A673 (cell line): ENCODE results near the gene PRKAR2A. TPM values are rescaled to one million over a fixed set of nuclear protein-coding genes. Genes with fewer than 3 reads are reported as not detected.
"Not testable (repeated sequence)": the region's sequence is repeated elsewhere in the genome, so short reads cannot be mapped to it uniquely, and the experiment has no call there.

ENCODE experiments used
- BruUV-seq: library from RNA; stranded (reverse); fragments of 400-500 nt; replicated peaks from 2 replicates; lab custom pipeline; 2021; lab: Mats Ljungman, UMichigan
- CTCF ChIA-PET: fragments of 300-600 bp; sonication (Branson Sonifier 250); formaldehyde crosslinking; loops from one replicate; lab custom pipeline; 2022; ENCODE audit warnings: antibody characterized with exemption; lab: Charles Lee
- POLR2A ChIA-PET: fragments of 300-600 bp; sonication (Branson Sonifier 250); formaldehyde crosslinking; loops from one replicate; lab custom pipeline; 2022; ENCODE audit warnings: antibody characterized with exemption; ENCODE audit not compliant: low non-redundant PET; lab: Charles Lee
- DNase-seq: peaks from one replicate; pipeline ENCODE4 v3.0.0-alpha.2; 2015; ENCODE audit warnings: low spot score
- H3K27ac ChIP-seq: fragments of 200-600 bp; sonication (generic); 2 replicates; pipeline ENCODE4 v1.5.1; 2016; ENCODE audit warnings: mixed run types, low read depth, mild to moderate bottlenecking, mixed read lengths, antibody characterized with exemption, low read length; ENCODE audit not compliant: poor library complexity, severe bottlenecking
- H3K27me3 ChIP-seq: fragments of 200-600 bp; sonication (generic); replicated peaks from 2 replicates; pipeline ENCODE4 v1.6.1; 2017; ENCODE audit warnings: mixed run types, low read depth, mild to moderate bottlenecking, mixed read lengths, antibody characterized with exemption, low read length; ENCODE audit not compliant: insufficient read depth, poor library complexity
- H3K36me3 ChIP-seq: fragments of 200-600 bp; sonication (generic); 2 replicates; pipeline ENCODE4 v1.6.1; 2016; ENCODE audit warnings: mixed run types, mild to moderate bottlenecking, mixed read lengths, antibody characterized with exemption, low read length; ENCODE audit not compliant: insufficient read depth, poor library complexity, severe bottlenecking
- H3K4me1 ChIP-seq: fragments of 200-600 bp; sonication (generic); 2 replicates; pipeline ENCODE4 v1.6.1; 2017; ENCODE audit warnings: mixed run types, mild to moderate bottlenecking, mixed read lengths, antibody characterized with exemption, low read length; ENCODE audit not compliant: insufficient read depth, poor library complexity, severe bottlenecking
- H3K4me3 ChIP-seq: fragments of 200-600 bp; sonication (generic); 2 replicates; pipeline ENCODE4 v1.5.1; 2016; ENCODE audit warnings: low read depth, mixed run types, mild to moderate bottlenecking, mixed read lengths, low read length; ENCODE audit not compliant: poor library complexity, severe bottlenecking
- H3K9me3 ChIP-seq: fragments of 200-600 bp; sonication (generic); 2 replicates; pipeline ENCODE4 v1.6.1; 2016; ENCODE audit warnings: mixed run types, low read depth, mild to moderate bottlenecking, mixed read lengths, antibody characterized with exemption, low read length; ENCODE audit not compliant: poor library complexity, severe bottlenecking
- EZH2 ChIP-seq: fragments of 200-600 bp; sonication (generic); IDR thresholded peaks from 2 replicates; pipeline ENCODE4 v1.6.1; 2017; ENCODE audit warnings: borderline replicate concordance, low read depth, mild to moderate bottlenecking, mixed read lengths, antibody characterized with exemption, low read length; ENCODE audit not compliant: poor library complexity, severe bottlenecking
- intact Hi-C: fragments of 100-400 bp; cut with micrococcal nuclease; formaldehyde crosslinking; loops from one replicate; pipeline ENCODE4 v1.10.0; 2022; ENCODE audit not compliant: unreplicated experiment
- total RNA-seq: library from RNA; stranded (reverse); gene quantifications from 2 replicates; pipeline ENCODE4 v1.2.3, GENCODE V29; 2021
- TF ChIP-seq, protein P1 (sequence below): fragments of 300-800, 200-600 bp; sonication (generic); conservative IDR thresholded peaks from 2 replicates; pipeline ENCODE4 v1.5.1; 2017; ENCODE audit warnings: low read depth, mild to moderate bottlenecking, antibody characterized with exemption, low read length, moderate library complexity, mixed read lengths

The PRKAR2A gene
- total RNA-seq, 1 experiment from 2014 or later, result 35.8 TPM

DNA sequence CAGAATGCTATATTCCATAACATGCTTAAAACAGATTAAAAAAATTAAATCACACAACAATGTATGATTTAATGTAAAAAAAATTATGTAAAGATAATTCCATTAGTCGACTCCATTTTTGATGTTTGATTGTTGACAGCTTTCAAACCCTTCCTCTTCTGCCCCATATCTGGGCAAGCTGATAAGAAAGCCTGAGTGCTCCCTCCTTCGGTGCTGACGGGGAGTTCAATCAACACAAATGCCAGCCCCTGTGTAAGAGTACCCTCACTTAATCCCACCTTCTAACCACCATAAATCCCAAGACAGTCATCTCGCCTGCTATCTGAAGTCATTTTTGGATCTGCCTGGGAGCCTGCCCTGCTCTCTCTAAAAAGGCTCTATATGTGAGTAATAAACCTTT lies 70.8 kb downstream of the PRKAR2A start:
- Histone ChIP-seq H3K4me1 (no peaks in the 10 kb centered on the region), H3K27me3 (no peaks in the 10 kb centered on the region), H3K27ac (no peak overlapping the region), H3K4me3 (no peak overlapping the region), H3K36me3 (no peaks in the 10 kb centered on the region), H3K9me3 (no peaks in the 10 kb centered on the region)
- CTCF ChIA-PET, result no interaction called here
- DNase-seq, result no peak
- TF ChIP-seq, protein P1, sequence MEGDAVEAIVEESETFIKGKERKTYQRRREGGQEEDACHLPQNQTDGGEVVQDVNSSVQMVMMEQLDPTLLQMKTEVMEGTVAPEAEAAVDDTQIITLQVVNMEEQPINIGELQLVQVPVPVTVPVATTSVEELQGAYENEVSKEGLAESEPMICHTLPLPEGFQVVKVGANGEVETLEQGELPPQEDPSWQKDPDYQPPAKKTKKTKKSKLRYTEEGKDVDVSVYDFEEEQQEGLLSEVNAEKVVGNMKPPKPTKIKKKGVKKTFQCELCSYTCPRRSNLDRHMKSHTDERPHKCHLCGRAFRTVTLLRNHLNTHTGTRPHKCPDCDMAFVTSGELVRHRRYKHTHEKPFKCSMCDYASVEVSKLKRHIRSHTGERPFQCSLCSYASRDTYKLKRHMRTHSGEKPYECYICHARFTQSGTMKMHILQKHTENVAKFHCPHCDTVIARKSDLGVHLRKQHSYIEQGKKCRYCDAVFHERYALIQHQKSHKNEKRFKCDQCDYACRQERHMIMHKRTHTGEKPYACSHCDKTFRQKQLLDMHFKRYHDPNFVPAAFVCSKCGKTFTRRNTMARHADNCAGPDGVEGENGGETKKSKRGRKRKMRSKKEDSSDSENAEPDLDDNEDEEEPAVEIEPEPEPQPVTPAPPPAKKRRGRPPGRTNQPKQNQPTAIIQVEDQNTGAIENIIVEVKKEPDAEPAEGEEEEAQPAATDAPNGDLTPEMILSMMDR, result no peak
- no peak for TF ChIP-seq EZH2
- POLR2A ChIA-PET, result no interaction called here
- intact Hi-C loops, result no loop called here
- no TSS peak for BruUV-seq

DNA sequence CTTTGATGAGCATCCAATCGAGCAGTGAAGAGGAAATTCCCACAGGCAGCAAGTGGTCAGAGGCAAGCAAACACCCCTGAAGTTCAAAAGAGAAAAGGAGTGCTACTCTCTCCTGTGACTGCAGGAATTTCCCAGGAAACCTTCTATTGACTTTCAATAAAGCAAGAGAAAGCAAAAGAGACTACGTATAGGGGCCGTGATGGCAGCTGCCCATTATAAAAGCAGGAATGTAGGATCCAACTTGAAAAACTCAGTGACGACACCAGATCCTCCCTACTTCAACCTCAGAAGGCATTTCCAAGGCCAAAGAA lies 77.5 kb downstream of the PRKAR2A start:
- Histone ChIP-seq H3K36me3 (no peaks in the 10 kb centered on the region), H3K27me3 (no peaks in the 10 kb centered on the region), H3K4me3 (no peak overlapping the region), H3K27ac (no peak overlapping the region), H3K4me1 (no peaks in the 10 kb centered on the region), H3K9me3 (no peaks in the 10 kb centered on the region)
- TF ChIP-seq EZH2, result no peak
- TF ChIP-seq, protein P1, result no peak
- BruUV-seq, result no TSS peak
- no peak for DNase-seq
- ChIA-PET POLR2A (no interaction called here), CTCF (no interaction called here)
- intact Hi-C loops, result no loop called here

DNA sequence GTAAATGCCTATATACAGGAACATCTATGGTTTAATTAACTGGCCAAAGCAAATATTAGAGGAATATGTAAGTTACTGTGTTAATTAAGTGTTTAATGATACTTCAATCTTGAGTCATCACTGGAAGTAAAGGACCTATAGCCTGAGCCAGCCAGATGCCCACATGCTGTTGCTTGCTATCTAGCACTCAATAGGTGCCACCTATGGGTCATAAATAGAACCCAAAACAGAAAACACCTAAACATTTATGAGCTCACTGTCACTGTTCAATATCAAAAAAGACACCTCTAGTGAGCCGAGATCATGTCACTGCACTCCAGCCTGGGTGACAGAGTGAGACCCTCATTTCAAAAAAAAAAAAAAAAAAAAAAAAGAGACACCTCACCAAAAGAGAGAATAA lies 82.3 kb downstream of the PRKAR2A start:
- CTCF ChIA-PET, result no interaction called here
- Histone ChIP-seq H3K27me3 (no peaks in the 10 kb centered on the region), H3K9me3 (no peaks in the 10 kb centered on the region), H3K27ac (no peak overlapping the region), H3K4me3 (no peak overlapping the region), H3K36me3 (no peaks in the 10 kb centered on the region), H3K4me1 (no peaks in the 10 kb centered on the region)
- BruUV-seq, result no TSS peak
- TF ChIP-seq, protein P1, result no peak
- no peak for DNase-seq
- intact Hi-C loops, result no loop called here
- POLR2A ChIA-PET, result no interaction called here

DNA sequence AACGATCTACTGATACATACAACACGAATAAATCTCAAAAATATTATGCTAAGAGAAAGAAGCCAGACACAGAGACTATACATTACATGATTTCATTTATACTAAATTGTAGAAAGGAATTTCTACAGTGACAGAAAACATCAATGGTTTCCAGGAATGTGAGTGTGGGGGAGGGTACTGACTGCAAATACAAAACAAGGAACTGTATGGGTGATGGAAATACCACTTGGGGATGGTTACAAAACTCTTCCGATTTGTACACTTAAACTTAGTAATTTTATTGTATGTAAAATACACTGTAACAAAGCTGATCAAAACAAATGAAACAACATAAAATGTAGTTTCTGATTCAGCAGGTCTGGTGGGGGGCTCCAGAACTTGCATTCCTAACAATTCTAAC lies 84.9 kb downstream of the PRKAR2A start:
- Histone ChIP-seq H3K27me3 (no peaks in the 10 kb centered on the region), H3K9me3 (no peaks in the 10 kb centered on the region), H3K4me3 (no peak overlapping the region), H3K4me1 (no peaks in the 10 kb centered on the region), H3K27ac (no peak overlapping the region), H3K36me3 (no peaks in the 10 kb centered on the region)
- CTCF ChIA-PET, result no interaction called here
- TF ChIP-seq, protein P1, result no peak
- TF ChIP-seq EZH2, result no peak
- POLR2A ChIA-PET, result no interaction called here
- intact Hi-C loops, result no loop called here
- no peak for DNase-seq
- BruUV-seq, result no TSS peak

DNA sequence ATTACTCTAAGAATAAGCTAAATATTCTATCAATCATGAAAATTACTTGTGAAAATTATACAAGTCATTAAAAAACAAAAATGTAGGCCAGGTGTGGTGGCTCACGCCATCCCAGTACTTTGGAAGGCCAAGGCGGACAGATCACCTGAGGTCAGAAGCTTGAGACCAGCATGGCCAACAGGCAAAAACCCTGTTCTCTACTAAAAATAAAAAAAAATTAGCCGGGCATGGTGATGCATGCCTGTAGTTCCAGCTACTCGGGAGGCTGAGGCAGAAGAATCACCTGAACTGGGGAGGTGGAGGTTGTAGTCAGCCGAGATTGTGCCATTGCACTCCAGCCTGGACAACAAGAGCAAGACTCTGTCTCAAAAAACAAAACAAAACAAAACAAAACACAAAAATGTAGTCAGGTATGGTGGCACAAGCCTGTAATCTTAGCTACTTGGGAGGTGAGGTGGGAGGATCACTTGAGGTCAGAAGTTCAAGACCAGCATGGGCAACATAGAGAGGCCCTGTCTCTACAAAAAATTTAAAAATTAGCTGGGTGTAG lies 87.6 kb downstream of the PRKAR2A start:
- H3K27ac ChIP-seq, BruUV-seq, H3K4me3 ChIP-seq, H3K9me3 ChIP-seq, H3K27me3 ChIP-seq, H3K36me3 ChIP-seq, intact Hi-C loops, DNase-seq, POLR2A ChIA-PET, H3K4me1 ChIP-seq, CTCF ChIA-PET: not testable (repeated sequence)
